22Rv1 (cell line): ENCODE results near the gene DZIP1L.
"Not testable (repeated sequence)": the region's sequence is repeated elsewhere in the genome, so short reads cannot be mapped to it uniquely, and the experiment has no call there.

Experiments used
- H3K27ac ChIP-seq: fragments of 450-650 bp; 2 replicates; pipeline ENCODE4 v1.5.1; 2017
- CTCF ChIP-seq: fragments of 450-650 bp; IDR thresholded peaks from 2 replicates; pipeline ENCODE4 v1.5.1; 2017; ENCODE audit warnings: mild to moderate bottlenecking
- ZFX ChIP-seq: fragments of 450-650 bp; IDR thresholded peaks from 2 replicates; pipeline ENCODE4 v1.6.1; 2017; ENCODE audit warnings: antibody characterized with exemption, borderline replicate concordance

DZIP1L gene

GRCh38 chr3:138114988-138115971 is at the start of gene DZIP1L:
Gene DZIP1L (minus strand): TSS chr3:138115608. CDS start chr3:138103971, 11,637 bp downstream.
- no peak within 1 kb of the TSS for H3K27ac ChIP-seq
- no peak for TF ChIP-seq ZFX
- peak; percentile 78 for TF ChIP-seq CTCF

GRCh38 chr3:138165061-138165460 is 49.7 kb upstream of the DZIP1L start:
- no peak overlapping the region for H3K27ac ChIP-seq
- no peak for TF ChIP-seq CTCF
- no peak for TF ChIP-seq ZFX

- no peak overlapping the region for H3K27ac ChIP-seq
- TF ChIP-seq CTCF (no peak), ZFX (no peak)
Observed at GRCh38 chr3:138157743-138158142, 42.3 kb upstream of the DZIP1L start.

- TF ChIP-seq CTCF: no peak
- no peak for TF ChIP-seq ZFX
- H3K27ac ChIP-seq: no peak overlapping the region
Observed at GRCh38 chr3:138154534-138154933, 39.1 kb upstream of the DZIP1L start.

- no peak overlapping the region for H3K27ac ChIP-seq
- no peak for TF ChIP-seq ZFX
- no peak for TF ChIP-seq CTCF
Observed at GRCh38 chr3:138148503-138148902, 33.1 kb upstream of the DZIP1L start.

GRCh38 chr3:138142181-138142580 is 26.8 kb upstream of the DZIP1L start:
- not testable (repeated sequence) for H3K27ac ChIP-seq

- TF ChIP-seq ZFX: no peak
- no peak for TF ChIP-seq CTCF
- no peak overlapping the region for H3K27ac ChIP-seq
Observed at GRCh38 chr3:138140940-138141339, 25.5 kb upstream of the DZIP1L start.
